ENCODE measurements around the gene IMPG2. TPM values are rescaled to one million over a fixed set of nuclear protein-coding genes. Genes with fewer than 3 reads are reported as not detected.

Gene IMPG2
- total RNA-seq, 2 donors from 2014 or later = 0.18 to 0.26 TPM

GRCh38 chr3:101240719-101241399, 79.5 kb downstream of the IMPG2 start:
- Histone ChIP-seq H3K27ac (ENCODE audit: low read depth, low read length) (no peak overlapping the region), H3K9ac (ENCODE audit: extremely low read depth, low read length, poor library complexity, severe bottlenecking) (no peak overlapping the region), H3K27me3 (ENCODE audit: control insufficient read depth, insufficient read depth, low read length, poor library complexity, severe bottlenecking) (no peaks in the 10 kb centered on the region), H3K9me3 (ENCODE audit: control insufficient read depth, low read length) (no peaks in the 10 kb centered on the region), H3K36me3 (ENCODE audit: control insufficient read depth, insufficient read depth, low read length) (no peaks in the 10 kb centered on the region), H3K4me3 (ENCODE audit: low read length) (no peak overlapping the region), H3K4me1 (ENCODE audit: control insufficient read depth, insufficient read depth, low read length) (no peaks in the 10 kb centered on the region)
- H3K36me3 Mint-ChIP-seq (ENCODE audit: low read depth) = no peaks in the 10 kb centered on the region
- no peak overlapping the region for H3K4me3 Mint-ChIP-seq
- no peaks in the 10 kb centered on the region for H3K9me3 Mint-ChIP-seq
- DNase-seq = no peak
- no peak for TF ChIP-seq CTCF (conservative IDR thresholded peaks at IDR 0.05)
- WGBS, 2 experiments (ENCODE audit: insufficient coverage in 1 of 2, insufficient read length in 1 of 2) = 97 to 100% methylated on average over 1 of the region's 1 CpG
- H3K27me3 Mint-ChIP-seq (ENCODE audit: insufficient read depth) = no peaks in the 10 kb centered on the region
- no peak overlapping the region for H3K27ac Mint-ChIP-seq
- no peaks in the 10 kb centered on the region for H3K4me1 Mint-ChIP-seq

- TF ChIP-seq CTCF (conservative IDR thresholded peaks at IDR 0.05) = no peak
- Histone ChIP-seq H3K27me3 (ENCODE audit: control insufficient read depth, insufficient read depth, low read length, poor library complexity, severe bottlenecking) (no peaks in the 10 kb centered on the region), H3K9me3 (ENCODE audit: control insufficient read depth, low read length) (no peaks in the 10 kb centered on the region), H3K4me1 (ENCODE audit: control insufficient read depth, insufficient read depth, low read length) (no peaks in the 10 kb centered on the region), H3K27ac (ENCODE audit: low read depth, low read length) (no peak overlapping the region), H3K9ac (ENCODE audit: extremely low read depth, low read length, poor library complexity, severe bottlenecking) (no peak overlapping the region), H3K4me3 (ENCODE audit: low read length) (no peak overlapping the region), H3K36me3 (ENCODE audit: control insufficient read depth, insufficient read depth, low read length) (no peaks in the 10 kb centered on the region)
- Mint-ChIP-seq H3K9me3 (no peaks in the 10 kb centered on the region), H3K27ac (no peak overlapping the region), H3K27me3 (ENCODE audit: insufficient read depth) (no peaks in the 10 kb centered on the region), H3K36me3 (ENCODE audit: low read depth) (no peaks in the 10 kb centered on the region), H3K4me3 (no peak overlapping the region), H3K4me1 (no peaks in the 10 kb centered on the region)
- 94 to 100% methylated on average over 3 of the region's 3 CpGs for WGBS, 2 experiments (ENCODE audit: insufficient coverage in 1 of 2, insufficient read length in 1 of 2)
- no peak for DNase-seq
Measured at GRCh38 chr3:101235048-101235447, 85.3 kb downstream of the IMPG2 start.

GRCh38 chr3:101230618-101231017, 89.8 kb downstream of the IMPG2 start:
- H3K36me3 Mint-ChIP-seq (ENCODE audit: low read depth) = no peaks in the 10 kb centered on the region
- H3K9me3 Mint-ChIP-seq = no peaks in the 10 kb centered on the region
- Histone ChIP-seq H3K4me1 (ENCODE audit: control insufficient read depth, insufficient read depth, low read length) (peaks cover 3% of the 10 kb centered on the region), H3K27me3 (ENCODE audit: control insufficient read depth, insufficient read depth, low read length, poor library complexity, severe bottlenecking) (no peaks in the 10 kb centered on the region), H3K4me3 (ENCODE audit: low read length) (no peak overlapping the region), H3K9me3 (ENCODE audit: control insufficient read depth, low read length) (no peaks in the 10 kb centered on the region), H3K36me3 (ENCODE audit: control insufficient read depth, insufficient read depth, low read length) (no peaks in the 10 kb centered on the region), H3K27ac (ENCODE audit: low read depth, low read length) (no peak overlapping the region), H3K9ac (ENCODE audit: extremely low read depth, low read length, poor library complexity, severe bottlenecking) (no peak overlapping the region)
- no peaks in the 10 kb centered on the region for H3K27me3 Mint-ChIP-seq (ENCODE audit: insufficient read depth)
- no peak for DNase-seq
- no peak overlapping the region for H3K27ac Mint-ChIP-seq
- TF ChIP-seq CTCF (conservative IDR thresholded peaks at IDR 0.05) = no peak
- H3K4me1 Mint-ChIP-seq = peaks cover 4% of the 10 kb centered on the region
- H3K4me3 Mint-ChIP-seq = no peak overlapping the region

All from endodermal cell (in vitro differentiated cells).